Fibroblast of villous mesenchyme (primary cell): ENCODE measurements around the gene UNC13B. TPM values are rescaled to one million over a fixed set of nuclear protein-coding genes. Genes with fewer than 3 reads are reported as not detected.

Source experiments
- DNase-seq: peaks from one replicate; pipeline ENCODE4 v3.0.0-alpha.2; 2010; ENCODE audit warnings: low read depth
- H3K4me3 ChIP-seq: 2 replicates; pipeline ENCODE4 v1.5.1; 2011; ENCODE audit warnings: low read depth, mild to moderate bottlenecking, low read length
- total RNA-seq: library from RNA; depleted of rRNA; stranded (reverse); fragments of >200 nt; gene quantifications from 2 replicates; pipeline ENCODE4 v1.2.3, GENCODE V29; 2012
- TF ChIP-seq, protein P1 (sequence below): IDR thresholded peaks from 2 replicates; pipeline ENCODE4 v1.5.1; 2012; ENCODE audit warnings: low read depth, mild to moderate bottlenecking, low read length; ENCODE audit not compliant: insufficient read depth

Gene UNC13B
- total RNA-seq, 1 donor, result 23.7 TPM

DNA sequence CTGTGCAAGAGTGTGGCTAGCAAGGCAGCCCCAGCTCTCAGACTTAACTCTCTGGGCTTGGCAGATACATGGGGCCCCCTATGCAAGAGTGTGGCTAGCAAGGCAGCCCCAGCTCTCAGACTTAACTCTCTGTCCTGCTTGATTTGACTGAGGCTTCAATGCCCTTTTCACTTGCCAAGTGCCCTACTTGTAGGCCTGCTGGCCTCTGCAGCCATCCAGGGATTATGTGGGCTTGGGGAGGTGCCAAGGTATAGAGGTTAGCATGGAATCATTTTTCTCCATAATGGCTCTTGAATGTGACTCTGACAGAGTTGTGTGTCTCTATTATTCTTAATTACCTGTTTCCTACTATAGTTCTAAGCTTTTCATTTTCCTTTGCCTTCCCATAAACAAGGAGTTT lies 212.6 kb downstream of the UNC13B start:
- no peak for DNase-seq
- TF ChIP-seq, protein P1, sequence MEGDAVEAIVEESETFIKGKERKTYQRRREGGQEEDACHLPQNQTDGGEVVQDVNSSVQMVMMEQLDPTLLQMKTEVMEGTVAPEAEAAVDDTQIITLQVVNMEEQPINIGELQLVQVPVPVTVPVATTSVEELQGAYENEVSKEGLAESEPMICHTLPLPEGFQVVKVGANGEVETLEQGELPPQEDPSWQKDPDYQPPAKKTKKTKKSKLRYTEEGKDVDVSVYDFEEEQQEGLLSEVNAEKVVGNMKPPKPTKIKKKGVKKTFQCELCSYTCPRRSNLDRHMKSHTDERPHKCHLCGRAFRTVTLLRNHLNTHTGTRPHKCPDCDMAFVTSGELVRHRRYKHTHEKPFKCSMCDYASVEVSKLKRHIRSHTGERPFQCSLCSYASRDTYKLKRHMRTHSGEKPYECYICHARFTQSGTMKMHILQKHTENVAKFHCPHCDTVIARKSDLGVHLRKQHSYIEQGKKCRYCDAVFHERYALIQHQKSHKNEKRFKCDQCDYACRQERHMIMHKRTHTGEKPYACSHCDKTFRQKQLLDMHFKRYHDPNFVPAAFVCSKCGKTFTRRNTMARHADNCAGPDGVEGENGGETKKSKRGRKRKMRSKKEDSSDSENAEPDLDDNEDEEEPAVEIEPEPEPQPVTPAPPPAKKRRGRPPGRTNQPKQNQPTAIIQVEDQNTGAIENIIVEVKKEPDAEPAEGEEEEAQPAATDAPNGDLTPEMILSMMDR, result no peak
- H3K4me3 ChIP-seq, result no peak overlapping the region

DNA sequence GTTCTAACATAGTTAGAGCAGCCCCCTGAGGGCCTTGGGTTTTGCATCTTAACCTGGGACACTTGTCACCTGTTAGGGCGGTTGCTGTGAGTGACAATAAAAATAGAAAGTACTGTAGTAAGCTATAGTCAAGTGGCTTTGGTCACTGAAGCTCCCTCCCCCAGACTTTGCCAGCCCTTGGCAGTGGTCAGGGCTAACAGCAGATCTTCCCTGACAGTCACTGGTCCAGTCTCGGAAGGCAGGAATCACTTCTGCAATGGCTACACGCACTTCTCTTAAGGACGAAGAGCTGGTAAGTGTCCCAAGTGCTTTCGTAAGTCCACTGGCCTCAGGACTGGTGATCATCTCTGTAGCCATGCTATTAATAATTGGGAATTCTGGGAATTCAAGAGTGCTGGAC lies 213.1 kb downstream of the UNC13B start:
- no peak overlapping the region for H3K4me3 ChIP-seq
- TF ChIP-seq, protein P1, result no peak
- no peak for DNase-seq

DNA sequence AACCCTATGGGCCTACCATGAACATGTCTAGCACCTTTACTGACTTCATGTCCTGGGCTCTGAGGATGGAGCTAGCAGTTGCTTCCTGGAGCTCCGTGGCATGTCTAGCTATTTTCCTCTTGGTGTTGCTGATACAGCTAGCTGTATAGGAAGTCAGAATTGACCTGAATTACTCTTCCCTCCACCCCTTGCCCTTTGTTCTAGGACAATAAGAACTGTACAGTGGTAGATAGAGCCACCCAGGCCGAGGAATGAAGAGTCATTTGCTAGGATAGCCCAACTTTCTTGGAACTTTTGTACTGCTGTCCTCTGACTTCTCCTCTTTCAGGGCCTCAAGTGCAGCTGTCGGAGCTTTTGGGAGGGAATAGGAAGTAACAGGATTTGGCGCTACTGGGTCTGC lies 218.2 kb downstream of the UNC13B start:
- no peak for DNase-seq
- H3K4me3 ChIP-seq, result no peak overlapping the region
- TF ChIP-seq, protein P1, result no peak

DNA sequence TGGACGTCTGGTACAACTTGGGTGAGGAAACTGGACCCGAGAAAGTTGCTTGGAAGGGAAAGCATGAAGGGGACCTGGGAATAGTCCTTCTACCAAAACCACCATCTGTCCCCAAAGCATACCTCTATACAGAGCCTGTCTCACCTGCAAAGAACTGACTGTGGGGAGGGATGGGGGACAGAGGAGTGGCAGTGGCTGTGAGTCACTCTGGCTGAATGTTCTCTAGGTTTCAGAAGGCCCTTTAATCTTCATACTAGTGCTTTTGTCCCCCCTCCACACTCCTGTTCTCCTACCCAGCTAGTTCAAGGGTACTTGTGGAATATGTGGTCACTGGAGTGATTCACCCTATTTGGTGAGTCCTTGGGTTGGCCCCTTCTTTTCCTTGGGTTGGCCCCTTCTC lies 218.8 kb downstream of the UNC13B start:
- H3K4me3 ChIP-seq, result no peak overlapping the region
- TF ChIP-seq, protein P1, result no peak
- DNase-seq, result no peak

DNA sequence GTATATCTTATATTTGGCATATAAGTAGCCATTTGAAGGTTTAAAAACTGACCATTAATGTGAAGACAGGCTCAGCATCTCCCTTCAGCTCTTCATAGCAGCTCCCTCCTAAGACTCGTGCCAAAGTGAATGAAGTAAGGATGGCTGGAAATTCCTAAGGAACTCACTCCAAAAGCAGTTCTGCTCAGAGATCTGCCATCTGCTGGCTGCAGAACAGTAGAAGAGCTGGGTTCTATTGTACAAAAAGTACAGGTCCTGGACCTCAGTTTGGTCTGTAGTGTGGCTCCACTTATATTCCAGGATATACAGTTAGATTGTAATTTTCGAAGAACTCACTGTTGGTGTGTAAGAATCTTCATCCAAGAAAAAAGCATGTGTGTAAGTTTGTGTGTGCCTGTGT lies 223.2 kb downstream of the UNC13B start:
- no peak overlapping the region for H3K4me3 ChIP-seq
- TF ChIP-seq, protein P1, result peak; percentile 53
- peak; percentile 53 for DNase-seq

DNA sequence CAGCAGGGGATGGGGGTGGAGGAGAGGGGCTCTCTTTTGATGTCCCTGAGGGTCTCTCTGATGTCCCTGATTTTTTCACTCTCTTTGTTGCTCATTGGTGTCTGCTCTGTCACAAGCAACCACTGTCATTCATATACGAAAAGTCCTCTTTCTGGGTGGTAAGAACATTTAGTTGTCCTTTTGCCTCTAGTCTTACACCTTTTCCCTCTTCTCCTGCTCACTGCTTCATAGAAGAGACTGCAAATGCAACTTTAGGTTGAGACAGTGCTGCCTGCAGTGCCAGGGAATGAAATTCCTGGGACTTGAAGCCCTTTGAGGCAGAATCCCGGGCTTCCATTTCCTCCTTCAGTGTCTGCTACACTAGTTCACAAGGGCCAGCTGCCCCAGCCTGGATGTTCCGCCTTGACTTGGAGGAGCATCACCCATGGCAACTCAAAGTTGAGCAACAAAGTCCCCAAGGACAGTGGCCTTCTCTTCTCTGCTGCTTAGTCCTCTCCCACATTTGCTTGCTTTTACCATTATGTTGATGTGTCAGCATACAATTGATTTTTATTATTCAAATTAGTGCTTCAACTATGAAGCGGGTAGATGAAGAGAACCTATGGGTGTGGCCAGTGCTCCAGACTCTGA lies 233.4 kb downstream of the UNC13B start:
- TF ChIP-seq, protein P1, result no peak

DNA sequence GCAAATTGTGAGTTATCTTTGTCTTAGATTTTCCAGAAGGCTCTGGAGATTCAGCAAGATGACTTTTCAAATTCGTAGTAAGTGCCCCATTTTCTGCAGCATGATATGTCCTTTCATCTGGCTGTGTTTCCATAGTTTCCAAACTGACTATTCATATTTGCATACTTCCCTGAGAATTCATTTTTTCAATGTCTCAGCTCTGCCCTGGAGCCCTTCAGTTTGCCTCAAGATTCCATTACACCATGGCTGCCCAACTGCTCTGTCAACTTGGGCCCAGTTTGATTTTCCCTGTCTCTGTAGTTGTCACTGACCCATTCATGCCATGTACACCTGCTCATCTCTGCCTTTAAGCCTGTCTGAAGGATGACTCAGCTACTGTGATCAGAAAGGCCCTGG lies 233.9 kb downstream of the UNC13B start:
- no peak overlapping the region for H3K4me3 ChIP-seq
- no peak for DNase-seq
- TF ChIP-seq, protein P1, result no peak

More for the DNA sequence above, 233.4 kb downstream of the UNC13B start:
- no peak overlapping the region for H3K4me3 ChIP-seq
- DNase-seq, result no peak
